AG04450 (cell line): ENCODE measurements around the gene SIN3A. TPM values are rescaled to one million over a fixed set of nuclear protein-coding genes. Genes with fewer than 3 reads are reported as not detected.

Experiments used
- CTCF ChIA-PET: fragments of 300-600, 350-600 bp; formaldehyde crosslinking; extraction: SDS; loops from one replicate; lab custom pipeline; 2022; ENCODE audit warnings: antibody characterized with exemption, inconsistent platforms; lab: Charles Lee
- POLR2A ChIA-PET: fragments of 350-600 bp; formaldehyde crosslinking; extraction: SDS; loops from one replicate; lab custom pipeline; 2021; ENCODE audit warnings: antibody characterized with exemption, inconsistent platforms; lab: Yijun Ruan, JAX
- DNase-seq: peaks from one replicate; pipeline ENCODE4 v3.0.0-alpha.2; 2011; ENCODE audit warnings: low read depth, low spot score
- H3K27ac ChIP-seq: one replicate; pipeline ENCODE4 v1.5.1; 2012; ENCODE audit warnings: low read depth, low read length, control low read depth
- H3K27me3 ChIP-seq: one replicate; pipeline ENCODE4 v1.6.0; 2012; ENCODE audit warnings: low read length; ENCODE audit not compliant: control insufficient read depth, insufficient read depth
- H3K4me3 ChIP-seq: 2 replicates; pipeline ENCODE4 v1.5.1; 2011; ENCODE audit warnings: mild to moderate bottlenecking, low read depth, low read length, control low read depth
- H3K9me3 ChIP-seq: 2 replicates; pipeline ENCODE4 v1.5.1; 2012; ENCODE audit warnings: low read length; ENCODE audit not compliant: control insufficient read depth, insufficient read depth
- CTCF ChIP-seq: IDR thresholded peaks from 2 replicates; pipeline ENCODE4 v1.5.1; 2011; ENCODE audit warnings: low read depth, low read length, control low read depth, inconsistent platforms
- polyA plus RNA-seq: library from polyadenylated mRNA; depleted of rRNA; stranded (reverse); fragments of >200 nt; gene quantifications from 2 replicates; pipeline ENCODE4 v1.2.3, GENCODE V29; 2011

SIN3A gene
- polyA plus RNA-seq, 1 experiment, result 28.0 TPM

- POLR2A ChIA-PET, result interaction anchor here (1.2 kb wide), 1 partner anchor 90 kb away, joined by 3 read pairs; the partner anchor contains the start of gene SIN3A
- no peak for TF ChIP-seq CTCF
These were observed 90.0 kb downstream of the SIN3A start for GRCh38 chr15:75361361-75361988.

GRCh38 chr15:75360856-75361255 is 90.6 kb downstream of the SIN3A start:
- CTCF ChIA-PET, result no interaction called here

More at GRCh38 chr15:75361361-75361988, 90.0 kb downstream of the SIN3A start:
- Histone ChIP-seq H3K27me3 (no peaks in the 10 kb centered on the region), H3K4me3 (no peak overlapping the region), H3K27ac (no peak overlapping the region), H3K9me3 (no peaks in the 10 kb centered on the region; the same call in 1 of the 2 replicates)
- CTCF ChIA-PET, result no interaction called here
- no peak for DNase-seq

GRCh38 chr15:75360391-75360790 is 91.1 kb downstream of the SIN3A start:
- Histone ChIP-seq H3K27ac (no peak overlapping the region), H3K27me3 (no peaks in the 10 kb centered on the region), H3K9me3 (no peaks in the 10 kb centered on the region; the same call in 1 of the 2 replicates), H3K4me3 (no peak overlapping the region)
- POLR2A ChIA-PET, result interaction anchor here (1.2 kb wide), 1 partner anchor 91 kb away, joined by 3 read pairs; the partner anchor contains the start of gene SIN3A
- CTCF ChIA-PET, result no interaction called here
- no peak for DNase-seq
- no peak for TF ChIP-seq CTCF

More at GRCh38 chr15:75360856-75361255, 90.6 kb downstream of the SIN3A start:
- POLR2A ChIA-PET, result interaction anchor here (1.2 kb wide), 1 partner anchor 91 kb away, joined by 3 read pairs; the partner anchor contains the start of gene SIN3A
- no peak for DNase-seq
- H3K27ac ChIP-seq, result no peak overlapping the region
- no peak for TF ChIP-seq CTCF
- no peaks in the 10 kb centered on the region; the same call in 1 of the 2 replicates for H3K9me3 ChIP-seq
- no peak overlapping the region for H3K4me3 ChIP-seq
- no peaks in the 10 kb centered on the region for H3K27me3 ChIP-seq

GRCh38 chr15:75359537-75360250 is 91.8 kb downstream of the SIN3A start:
- ChIA-PET POLR2A (interaction anchor here (0.5 to 1.3 kb wide), 2 partner anchors 8 to 12 kb away, joined by 3 to 5 read pairs; no protein-coding TSS in a partner anchor), CTCF (interaction anchor here (0.8 kb wide), 1 partner anchor 8 kb away, joined by 8 read pairs; no protein-coding TSS in a partner anchor)
- no peak for TF ChIP-seq CTCF
- Histone ChIP-seq H3K9me3 (no peaks in the 10 kb centered on the region; the same call in 1 of the 2 replicates), H3K27me3 (no peaks in the 10 kb centered on the region), H3K4me3 (no peak overlapping the region), H3K27ac (no peak overlapping the region)
- DNase-seq, result no peak
